Measurements from ENCODE around the gene RAB42.
A peak's percentile ranks its signal among the peaks of the same experiment; 100 is the strongest.

GRCh38 chr1:28642847-28643635 lies 51.0 kb downstream of the RAB42 start, which contains the start of gene TAF12:
- TF ChIP-seq CTCF (IDR thresholded peaks at IDR 0.05 in 4 of 5, conservative IDR thresholded peaks at IDR 0.05 in 1 of 5): peak; percentile 10 to 55 (median 50)
- peak; percentile 92 to 94 for TF ChIP-seq POLR2A (IDR thresholded peaks at IDR 0.05)

All from gastrocnemius medialis (tissue), 4 donors.